ENCODE results near the gene YPEL2.

Gene YPEL2

DNA sequence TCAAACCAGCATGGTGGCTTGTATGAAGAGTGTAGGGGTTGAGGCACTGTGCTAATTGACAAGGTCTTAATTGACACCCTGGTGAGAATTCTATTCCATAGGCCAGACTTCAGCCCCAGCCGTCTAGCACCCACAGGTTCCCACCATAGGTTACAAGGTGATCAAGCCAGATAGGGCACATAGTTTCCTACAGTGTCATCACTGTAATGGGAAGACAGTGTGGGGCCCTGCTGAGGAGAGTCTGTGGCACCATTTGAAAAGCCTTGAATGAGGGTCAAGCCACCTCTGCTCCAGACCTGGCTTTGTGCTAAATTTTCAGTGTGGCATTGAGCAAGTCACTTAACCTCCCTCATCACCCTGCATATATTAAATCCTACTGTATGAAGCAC lies 36.2 kb downstream of the YPEL2 start:
- TF ChIP-seq, protein P1, sequence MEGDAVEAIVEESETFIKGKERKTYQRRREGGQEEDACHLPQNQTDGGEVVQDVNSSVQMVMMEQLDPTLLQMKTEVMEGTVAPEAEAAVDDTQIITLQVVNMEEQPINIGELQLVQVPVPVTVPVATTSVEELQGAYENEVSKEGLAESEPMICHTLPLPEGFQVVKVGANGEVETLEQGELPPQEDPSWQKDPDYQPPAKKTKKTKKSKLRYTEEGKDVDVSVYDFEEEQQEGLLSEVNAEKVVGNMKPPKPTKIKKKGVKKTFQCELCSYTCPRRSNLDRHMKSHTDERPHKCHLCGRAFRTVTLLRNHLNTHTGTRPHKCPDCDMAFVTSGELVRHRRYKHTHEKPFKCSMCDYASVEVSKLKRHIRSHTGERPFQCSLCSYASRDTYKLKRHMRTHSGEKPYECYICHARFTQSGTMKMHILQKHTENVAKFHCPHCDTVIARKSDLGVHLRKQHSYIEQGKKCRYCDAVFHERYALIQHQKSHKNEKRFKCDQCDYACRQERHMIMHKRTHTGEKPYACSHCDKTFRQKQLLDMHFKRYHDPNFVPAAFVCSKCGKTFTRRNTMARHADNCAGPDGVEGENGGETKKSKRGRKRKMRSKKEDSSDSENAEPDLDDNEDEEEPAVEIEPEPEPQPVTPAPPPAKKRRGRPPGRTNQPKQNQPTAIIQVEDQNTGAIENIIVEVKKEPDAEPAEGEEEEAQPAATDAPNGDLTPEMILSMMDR (IDR thresholded peaks at IDR 0.05; ENCODE audit: low read depth, low read length): no peak
- H3K4me3 ChIP-seq (ENCODE audit: low read depth, low read length): no peak overlapping the region

DNA sequence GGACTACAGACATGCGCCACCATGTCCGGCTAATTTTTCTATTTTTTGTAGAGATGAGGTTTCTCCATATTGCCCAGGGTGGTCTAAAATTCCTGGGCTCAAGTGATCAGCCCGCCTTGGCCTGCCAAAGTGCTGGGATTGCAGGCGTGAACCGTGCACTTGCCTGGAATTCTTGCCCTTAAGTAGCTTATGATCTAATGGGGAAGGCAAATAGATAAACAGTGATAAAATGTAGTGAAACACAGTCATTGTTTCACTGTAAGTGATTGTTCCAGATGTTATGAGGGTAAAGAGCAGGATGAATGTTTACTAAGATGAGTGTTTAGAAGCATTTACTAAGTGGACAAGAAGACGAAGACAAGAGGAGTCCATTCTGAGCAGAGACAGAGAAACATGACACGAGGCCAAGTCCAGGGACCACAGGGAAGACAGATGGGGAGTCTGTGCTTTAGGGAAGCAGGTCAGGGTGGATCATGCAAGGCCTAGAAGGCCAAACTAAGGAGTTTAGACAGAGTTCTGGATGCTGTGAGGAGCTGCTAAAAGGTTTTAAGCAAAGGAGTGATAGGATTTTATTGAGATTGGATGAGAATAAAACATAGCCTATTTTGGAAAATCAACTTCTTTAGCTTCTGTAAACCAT lies 36.9 kb downstream of the YPEL2 start:
- TF ChIP-seq, protein P1 (IDR thresholded peaks at IDR 0.05; ENCODE audit: low read depth, low read length): no peak
- H3K4me3 ChIP-seq (ENCODE audit: low read depth, low read length): no peak overlapping the region

DNA sequence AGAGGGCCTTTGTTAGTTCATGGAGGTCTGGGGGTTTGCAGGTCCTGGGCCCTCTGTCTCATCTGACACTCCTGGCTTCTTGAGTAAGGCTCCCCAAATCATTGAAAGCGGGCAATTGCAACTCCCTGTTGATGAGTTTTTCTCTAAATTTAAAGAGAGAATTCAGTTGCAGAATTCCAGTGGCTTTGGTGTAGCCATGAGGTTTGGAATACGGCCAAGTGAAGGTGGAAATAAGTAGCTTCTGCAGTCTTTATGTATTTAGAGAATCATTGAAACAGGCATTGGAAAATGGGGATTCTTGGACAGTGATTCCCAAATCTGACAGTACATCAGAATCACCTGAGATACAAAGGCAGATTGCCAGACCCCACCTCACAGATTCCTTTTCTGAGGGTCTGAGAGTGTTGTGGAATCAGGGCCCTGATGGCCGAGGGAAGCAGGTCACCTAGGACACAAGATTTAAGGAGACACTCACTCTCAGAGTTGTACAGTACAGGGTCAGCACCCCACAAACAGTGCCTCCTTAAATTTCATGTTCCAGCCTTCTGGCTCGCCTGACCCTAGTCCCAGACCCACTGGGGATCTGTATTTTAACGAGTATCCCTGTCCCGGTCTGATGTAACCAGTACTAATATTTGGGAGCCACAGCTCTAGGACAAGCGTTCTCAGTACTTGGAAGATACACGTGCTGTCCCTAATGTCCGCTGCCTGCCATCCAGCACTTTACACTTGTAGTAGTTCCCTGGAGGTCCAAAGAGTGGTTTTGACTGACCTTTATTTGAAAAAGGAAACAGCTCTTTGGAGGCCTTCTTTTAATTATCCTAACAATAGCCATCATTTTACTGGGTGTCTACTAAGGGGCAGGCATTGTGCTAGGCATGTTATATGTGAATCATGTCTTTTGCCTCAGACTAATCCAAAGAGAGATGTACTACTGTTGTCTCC lies 37.8 kb downstream of the YPEL2 start:
- H3K4me3 ChIP-seq (ENCODE audit: low read depth, low read length): no peak overlapping the region
- TF ChIP-seq, protein P1 (IDR thresholded peaks at IDR 0.05; ENCODE audit: low read depth, low read length): no peak

DNA sequence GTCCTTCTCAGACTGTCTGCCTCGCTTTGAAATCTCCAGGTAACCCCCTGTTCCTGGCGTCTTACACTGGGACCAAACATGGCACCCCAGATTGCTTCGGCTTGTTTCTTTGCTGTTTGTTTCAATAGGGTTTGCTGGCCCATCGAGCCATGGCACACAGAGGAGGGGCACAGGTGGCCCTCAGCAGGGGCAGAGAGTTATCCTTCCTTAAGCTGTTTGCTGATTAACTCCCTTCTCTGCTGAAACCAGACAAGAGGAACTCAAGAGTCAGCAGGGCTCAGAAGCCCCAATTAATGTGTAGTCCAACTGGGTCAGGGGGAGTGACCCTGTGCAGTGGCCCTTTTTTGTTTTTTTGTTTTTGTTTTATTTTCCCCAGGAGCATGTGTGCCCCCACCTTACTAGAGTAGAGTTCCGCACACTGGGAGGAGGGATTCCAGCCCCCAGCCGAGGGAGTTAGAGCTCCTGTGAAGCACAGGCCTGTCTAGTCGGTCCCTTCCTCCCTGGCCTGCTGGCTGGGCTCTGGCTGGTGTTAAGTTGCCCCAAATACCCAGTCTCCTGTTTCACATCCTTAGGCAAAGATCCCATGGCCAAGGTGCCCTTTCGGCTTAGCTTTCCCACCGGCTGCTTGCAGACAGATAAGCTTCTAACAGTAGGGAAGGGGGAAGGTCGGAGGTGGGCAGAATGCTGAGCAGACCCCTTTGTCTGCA lies 39.3 kb downstream of the YPEL2 start:
- no peak overlapping the region for H3K4me3 ChIP-seq (ENCODE audit: low read depth, low read length)
- TF ChIP-seq, protein P1 (IDR thresholded peaks at IDR 0.05; ENCODE audit: low read depth, low read length): no peak

DNA sequence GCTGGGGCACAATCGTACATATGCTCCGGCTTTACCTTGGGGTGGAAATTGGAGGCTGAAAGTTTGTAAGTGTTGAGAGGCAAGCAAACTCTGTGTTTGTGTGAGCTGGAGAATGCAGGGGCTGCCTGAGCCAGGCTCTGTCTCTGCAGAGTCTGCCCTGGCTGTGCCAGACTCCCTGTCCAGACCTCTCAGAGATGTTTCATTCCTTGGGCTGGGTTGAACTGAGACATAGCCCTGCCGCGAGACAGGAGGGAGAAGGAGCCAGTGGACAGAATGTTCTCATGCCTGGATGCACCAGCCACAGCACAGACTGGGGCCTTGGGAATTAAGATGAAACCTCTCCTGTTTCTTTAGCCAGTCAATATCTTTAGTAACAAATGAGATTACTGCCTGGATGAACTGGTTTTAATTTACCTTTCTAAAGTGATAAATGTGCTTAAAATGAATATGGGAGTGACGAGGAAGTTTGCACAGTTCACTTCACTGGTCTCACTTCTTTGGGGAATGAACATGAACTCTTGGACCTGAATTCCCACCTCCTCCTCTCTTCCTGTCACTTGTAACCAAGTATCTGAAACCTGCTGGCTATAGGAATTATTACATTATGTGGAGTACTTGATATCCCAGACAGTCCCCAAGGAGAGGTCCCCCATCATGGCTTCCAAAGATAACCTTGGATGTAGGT lies 40.1 kb downstream of the YPEL2 start:
- no peak overlapping the region for H3K4me3 ChIP-seq (ENCODE audit: low read depth, low read length)
- TF ChIP-seq, protein P1 (IDR thresholded peaks at IDR 0.05; ENCODE audit: low read depth, low read length): no peak

DNA sequence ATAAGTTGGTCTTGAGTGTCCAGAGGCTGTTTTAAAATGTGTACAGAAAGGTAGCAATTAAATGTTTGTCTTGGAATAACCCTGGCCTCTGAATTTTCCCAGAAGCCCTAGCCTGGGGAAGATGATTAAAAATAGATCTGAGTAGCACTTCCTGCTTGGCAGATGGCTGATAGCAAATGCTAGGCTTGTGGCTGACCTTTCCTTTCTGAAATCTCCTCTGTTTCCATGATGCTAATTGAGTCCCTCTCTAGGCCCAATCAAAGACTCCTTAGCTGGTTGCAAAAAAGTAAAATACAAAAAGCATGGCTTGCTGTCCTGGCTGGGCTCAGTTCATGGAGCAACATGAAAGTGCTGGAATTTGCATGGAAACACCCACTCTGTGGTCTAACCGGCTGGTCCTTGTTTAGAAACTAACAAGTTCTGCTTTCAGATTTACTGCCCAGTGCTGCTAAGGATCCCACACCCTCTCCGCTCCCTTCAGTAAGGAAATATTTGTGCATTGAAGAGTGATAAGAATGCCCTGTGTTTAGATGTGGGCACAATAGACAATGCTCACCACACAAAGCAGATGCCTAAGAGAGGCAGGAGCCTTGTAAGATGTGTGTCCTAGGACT lies 40.8 kb downstream of the YPEL2 start:
- TF ChIP-seq, protein P1 (IDR thresholded peaks at IDR 0.05; ENCODE audit: low read depth, low read length): no peak
- H3K4me3 ChIP-seq (ENCODE audit: low read depth, low read length): no peak overlapping the region
